C4-2B (cell line): ENCODE measurements around the gene C1QL2.
A peak's percentile ranks its signal among the peaks of the same experiment; 100 is the strongest.

Experiments used
- CTCF ChIP-seq: fragments of 450-650 bp; conservative IDR thresholded peaks from 2 replicates; pipeline ENCODE4 v1.5.1; 2017; ENCODE audit warnings: mild to moderate bottlenecking
- ZFX ChIP-seq: fragments of 450-650 bp; IDR thresholded peaks from 2 replicates; pipeline ENCODE4 v1.6.1; 2017

- peak; percentile 72 for TF ChIP-seq CTCF
- TF ChIP-seq ZFX = no peak
Measured at GRCh38 chr2:119126650-119127049, 31.9 kb downstream of the C1QL2 start.
